ENCODE measurements around the gene NTRK1.
A peak's percentile ranks its signal among the peaks of the same experiment; 100 is the strongest.

The NTRK1 gene

DNA sequence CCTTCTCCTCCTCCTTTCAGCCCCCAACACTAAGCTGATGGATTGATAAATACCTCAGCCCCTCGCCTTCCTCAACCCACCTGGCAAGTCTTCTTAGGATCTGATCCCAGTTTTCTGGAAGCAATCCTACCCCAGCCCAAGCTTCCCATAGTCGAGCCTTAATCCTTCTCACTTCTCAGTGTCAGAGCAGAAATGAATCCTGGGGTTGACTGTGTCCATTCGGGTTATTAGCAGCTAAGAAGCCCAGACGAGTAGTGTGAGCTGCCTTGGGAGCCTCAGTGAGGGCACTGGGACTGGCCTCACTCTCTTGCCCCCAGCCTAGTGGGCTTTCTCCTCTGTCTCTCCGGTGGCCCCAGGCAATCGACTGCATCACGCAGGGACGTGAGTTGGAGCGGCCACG is 20.4 kb downstream of the NTRK1 start:
- DNase-seq (ENCODE audit: low read depth in 2 of 2), result no peak

DNA sequence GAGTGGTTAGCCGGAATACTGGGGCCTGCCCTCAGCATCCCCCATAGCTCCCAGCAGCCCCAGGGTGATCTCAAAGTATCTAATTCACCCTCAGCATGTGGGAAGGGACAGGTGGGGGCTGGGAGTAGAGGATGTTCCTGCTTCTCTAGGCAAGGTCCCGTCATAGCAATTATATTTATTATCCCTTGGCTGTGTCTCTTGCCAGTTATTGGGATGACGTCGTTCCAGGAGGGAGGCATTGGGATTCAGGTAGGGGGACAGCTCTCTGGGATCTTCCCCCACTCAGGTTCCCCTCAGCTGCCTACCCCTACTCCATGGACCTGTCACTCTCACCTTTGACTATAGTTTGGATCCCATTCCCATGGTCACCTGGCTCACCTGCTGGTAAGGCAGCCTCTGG is 21.0 kb downstream of the NTRK1 start:
- no peak for DNase-seq (ENCODE audit: low read depth in 2 of 2)

DNA sequence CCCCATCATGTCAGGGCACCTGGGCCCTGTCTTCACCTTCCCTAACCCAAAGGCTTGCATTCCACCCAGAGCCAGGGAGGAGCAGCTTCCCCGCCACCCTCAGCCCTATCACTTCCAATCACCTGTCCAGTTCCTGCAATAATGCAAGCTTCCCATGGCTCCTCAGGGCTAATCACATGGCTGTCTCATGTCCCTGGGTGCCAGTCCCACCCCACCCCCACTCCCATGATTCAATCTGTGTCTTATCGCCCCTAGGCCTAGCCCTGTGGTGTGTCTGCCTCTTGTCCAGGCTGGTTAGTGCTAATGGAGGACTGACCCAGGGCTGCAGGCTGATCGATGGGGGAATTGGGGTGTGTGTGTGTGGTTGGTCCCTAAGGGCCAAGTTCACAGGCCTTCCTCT is 21.9 kb downstream of the NTRK1 start:
- no peak for DNase-seq (ENCODE audit: low read depth in 2 of 2)

DNA sequence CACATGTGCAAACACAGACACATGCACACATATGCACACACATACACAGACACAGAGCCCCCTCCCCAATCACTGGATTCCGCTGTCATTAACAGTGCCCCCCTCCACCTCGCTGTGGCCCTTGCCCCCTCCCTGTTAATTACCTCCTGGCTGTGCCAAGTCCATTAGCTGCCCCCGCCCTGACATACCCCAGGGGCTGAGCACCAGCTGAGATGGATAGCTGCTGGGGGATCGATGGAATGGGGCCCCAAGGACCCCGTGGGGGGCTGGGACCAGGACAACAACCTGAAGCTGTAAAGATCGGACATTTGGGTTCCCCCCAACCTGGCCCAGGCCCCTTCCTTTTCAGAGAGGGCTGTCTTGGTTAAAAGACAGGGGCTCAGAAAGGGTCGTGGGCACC is 23.3 kb downstream of the NTRK1 start:
- no peak for DNase-seq (ENCODE audit: low read depth in 2 of 2)

DNA sequence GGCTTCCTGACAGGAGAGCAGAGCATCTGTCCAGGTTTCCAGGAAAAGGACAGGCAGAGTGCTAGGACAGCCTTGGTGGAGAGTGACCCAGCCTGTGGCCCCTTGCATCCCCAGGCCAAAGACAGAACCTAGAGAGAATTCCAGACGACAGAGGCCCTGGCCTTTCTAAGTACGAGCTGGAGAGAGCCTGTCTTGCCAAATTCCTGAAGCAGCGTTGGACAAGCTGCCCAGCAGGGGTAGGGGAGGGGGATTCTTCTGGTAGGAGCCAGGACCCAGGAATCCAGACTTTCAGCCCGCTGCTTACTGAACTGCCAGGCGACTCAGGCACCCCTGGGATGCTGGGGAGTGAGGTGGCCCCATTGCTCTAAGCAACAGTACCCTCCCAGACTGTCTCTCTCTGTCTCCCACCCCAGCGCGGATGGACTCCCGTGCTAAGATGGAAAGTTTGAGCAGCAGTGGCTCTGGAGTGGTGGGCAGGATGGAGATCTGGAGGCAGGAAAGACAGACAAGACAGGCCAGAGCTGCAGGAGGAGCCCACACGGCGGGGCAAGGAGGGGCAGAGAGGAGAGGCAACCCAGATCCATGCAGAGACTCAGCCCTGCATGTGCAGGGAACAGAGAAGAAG is 24.0 kb downstream of the NTRK1 start:
- no peak for DNase-seq (ENCODE audit: low read depth in 2 of 2)

DNA sequence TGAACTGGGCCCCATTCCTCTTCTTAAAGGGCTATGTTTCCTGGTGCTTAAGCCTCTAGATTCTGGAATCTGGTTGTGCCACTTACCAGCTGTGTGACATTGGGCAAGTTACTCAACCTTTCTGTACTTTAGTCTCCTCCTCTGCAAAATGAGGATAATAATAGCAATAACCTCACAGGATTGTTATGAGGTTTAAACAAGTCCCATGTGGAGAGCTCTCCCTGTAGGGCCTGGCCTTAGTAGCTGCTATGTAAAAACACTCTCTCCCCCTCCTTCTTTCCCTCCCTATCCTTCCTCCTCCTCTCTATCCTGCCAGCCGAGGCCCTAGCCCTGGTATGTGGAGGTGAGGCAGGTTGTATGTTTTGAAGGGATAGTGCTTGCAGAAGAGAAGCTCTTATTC is 24.6 kb downstream of the NTRK1 start:
- DNase-seq (ENCODE audit: low read depth in 2 of 2), result no peak

DNA sequence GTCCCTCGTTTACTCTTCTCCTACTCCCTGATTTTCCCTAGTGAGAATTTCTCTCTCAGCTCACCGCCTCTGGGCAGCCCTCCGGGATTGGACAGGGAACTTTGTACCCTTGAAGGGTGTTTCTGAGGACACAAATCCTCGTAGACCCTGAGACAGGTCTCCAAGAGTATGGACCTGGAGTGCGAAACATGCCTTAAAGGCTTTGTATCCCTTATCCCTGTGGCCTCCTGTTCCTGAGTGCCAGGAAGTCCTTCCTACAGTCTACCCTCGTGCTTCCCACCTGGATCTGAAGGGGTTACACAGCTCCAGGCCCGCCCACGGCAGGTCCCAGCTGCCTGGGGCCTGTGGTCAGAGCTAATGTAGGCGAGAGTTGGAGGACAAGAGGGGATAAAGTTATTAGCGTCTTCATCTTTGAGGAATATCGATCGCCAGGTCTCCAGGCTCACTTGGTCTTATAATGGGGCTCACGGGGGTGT is 25.3 kb downstream of the NTRK1 start:
- DNase-seq (ENCODE audit: low read depth in 2 of 2), result no peak

DNA sequence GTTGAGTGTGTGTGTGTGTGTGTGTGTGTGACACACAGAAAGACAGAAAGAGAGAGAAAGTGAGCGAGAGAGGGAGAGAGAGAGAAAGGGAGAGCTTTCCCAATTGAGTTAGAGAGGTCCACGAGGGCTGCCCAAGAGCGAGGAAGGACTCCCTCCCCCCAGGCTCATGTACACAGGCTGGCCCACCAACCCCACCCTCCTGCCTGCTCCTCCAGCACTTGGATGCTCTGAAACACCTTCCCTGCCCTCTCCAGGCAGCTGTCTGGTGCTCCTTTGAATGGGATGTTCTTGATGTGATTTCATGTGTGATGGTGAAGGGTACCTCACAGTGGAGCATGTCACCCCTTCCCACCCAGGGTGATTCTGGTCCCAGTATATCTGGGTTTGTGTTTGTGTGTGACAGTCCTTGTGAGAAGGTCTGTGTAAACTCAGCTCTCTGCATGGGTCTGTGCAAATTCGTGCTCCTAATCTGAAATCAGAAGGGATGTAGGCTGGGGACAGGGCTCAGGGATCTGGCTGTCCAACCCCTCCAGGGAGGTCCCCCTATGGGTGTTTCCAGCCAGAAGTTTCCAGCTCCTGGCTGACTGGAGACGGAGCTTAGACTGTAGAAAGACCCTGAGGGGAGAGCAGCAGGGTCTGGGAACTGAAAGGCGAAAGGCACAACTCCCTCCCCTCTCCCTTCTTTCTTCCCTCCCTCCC is 26.1 kb downstream of the NTRK1 start:
- no peak for DNase-seq (ENCODE audit: low read depth in 2 of 2)

DNA sequence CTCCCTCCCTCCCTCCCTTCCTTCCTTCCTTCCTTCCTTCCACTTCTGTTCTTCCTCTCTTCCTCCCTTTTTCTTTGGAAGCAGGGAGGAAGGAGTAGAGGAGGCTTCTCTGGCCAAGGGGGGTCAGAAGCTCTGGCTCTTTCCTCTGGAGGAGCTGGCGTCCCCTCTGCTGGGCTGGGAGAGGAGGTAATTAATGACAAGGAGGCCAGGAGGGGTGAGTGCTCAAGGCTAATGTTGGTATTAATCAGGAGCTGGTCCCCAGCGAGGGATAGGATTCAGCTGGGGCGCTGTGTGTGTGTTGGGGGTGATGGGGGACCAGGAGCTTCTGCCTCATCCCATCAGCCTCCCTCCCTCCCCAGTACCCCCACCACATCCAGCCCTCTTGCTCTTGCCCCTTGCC is 26.7 kb downstream of the NTRK1 start:
- DNase-seq (ENCODE audit: low read depth in 2 of 2), result no peak

DNA sequence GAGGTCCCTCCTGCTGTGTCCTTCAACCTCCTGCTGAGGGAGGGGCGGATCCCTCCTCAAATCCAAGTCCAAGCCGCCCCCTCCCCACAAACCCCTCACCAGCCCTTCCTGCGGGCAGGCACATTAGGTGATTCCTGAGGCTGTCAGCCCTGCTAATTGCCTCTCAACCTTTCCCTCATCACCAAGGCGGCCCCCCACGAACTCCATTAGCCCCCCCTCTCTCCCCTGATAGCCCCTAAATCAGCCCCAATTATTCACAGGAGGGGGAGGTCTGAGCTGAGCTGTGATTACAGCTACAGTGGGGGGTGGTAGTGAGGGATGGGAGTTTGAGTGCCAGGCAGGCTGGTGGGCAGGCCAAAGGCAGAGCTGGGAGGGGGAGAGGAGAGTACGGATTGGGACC is 27.1 kb downstream of the NTRK1 start:
- DNase-seq (ENCODE audit: low read depth in 2 of 2), result no peak

DNA sequence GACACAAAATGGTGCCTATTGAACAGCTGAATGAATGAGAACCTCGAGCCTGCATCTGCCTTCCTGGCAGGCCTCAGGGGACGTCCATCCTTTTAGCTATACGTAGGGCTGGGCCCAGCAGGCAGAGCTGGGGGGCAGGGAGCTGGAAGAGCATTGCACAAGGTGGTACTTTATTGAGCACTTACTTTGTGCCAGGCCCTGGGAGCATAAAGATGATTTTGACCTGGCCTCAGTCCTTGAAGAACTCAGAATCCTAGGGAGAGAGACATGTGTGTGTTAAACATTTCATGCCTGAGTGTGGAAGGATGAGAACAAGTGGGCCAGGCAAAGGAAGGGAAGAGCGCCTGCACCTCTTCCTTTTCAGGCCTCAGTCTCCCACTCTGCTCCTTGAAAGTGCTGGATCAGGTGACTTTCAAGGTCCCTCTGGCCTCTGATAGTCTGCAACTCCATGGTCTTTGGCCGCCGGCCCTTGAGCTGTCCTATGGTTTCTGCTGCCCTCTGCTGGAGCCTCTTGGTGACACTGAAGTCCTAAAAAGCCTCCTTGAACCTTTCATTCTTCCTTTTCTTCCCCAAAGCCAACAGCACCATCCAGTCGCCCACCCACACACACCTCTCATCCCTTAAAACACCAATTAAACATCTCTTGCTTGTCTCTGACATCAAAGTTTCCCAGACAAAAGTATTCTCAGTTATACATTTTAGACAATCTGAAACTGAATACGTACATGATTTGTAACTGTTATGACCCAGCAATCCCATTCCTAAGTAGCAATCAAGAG is 29.3 kb downstream of the NTRK1 start:
- DNase-seq (ENCODE audit: low read depth in 2 of 2), result peak; percentile 43 to 45

DNA sequence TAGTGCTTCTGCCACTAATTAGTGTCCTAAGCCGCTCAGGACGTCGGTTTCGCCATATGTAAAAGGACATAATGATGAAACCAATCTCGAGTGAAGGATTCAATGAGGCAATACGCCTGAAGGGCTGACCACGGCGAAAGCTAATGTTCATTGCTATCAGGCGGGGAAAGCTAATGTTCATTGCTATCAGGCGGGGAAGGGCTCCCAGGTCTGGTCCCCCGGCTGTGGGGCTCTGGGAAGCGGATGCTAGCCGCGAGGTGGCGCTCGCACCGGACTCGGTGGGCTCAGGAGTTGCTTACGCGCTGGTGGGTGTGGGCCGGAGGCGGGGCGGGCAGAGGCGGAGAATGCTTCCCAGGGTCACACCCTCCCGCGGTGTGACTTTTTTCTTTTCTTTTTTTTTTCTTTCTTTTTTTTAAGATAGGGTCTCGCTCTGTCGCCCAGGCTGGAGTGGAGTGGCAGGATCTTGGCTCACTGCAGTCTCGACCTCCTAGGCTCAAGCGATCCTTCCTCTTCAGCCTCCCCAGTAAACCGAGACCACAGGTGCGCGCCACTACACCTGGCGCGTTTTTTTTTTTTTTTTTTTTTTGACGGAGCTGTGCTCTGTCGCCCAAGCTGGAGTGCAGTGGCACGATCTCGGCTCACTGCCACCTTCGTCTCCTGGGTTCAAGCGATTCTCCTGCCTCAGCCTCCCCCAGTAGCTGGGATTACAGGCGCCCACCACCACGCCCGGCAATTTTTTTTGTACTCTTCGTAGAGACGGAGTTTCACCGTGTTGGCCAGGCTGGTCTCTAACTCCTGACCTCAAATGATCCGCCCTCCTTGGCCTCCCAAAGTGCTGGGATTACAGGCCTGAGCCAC is 31.8 kb downstream of the NTRK1 start:
- peak; percentile 80 to 87 for DNase-seq (ENCODE audit: low read depth in 2 of 2)

DNA sequence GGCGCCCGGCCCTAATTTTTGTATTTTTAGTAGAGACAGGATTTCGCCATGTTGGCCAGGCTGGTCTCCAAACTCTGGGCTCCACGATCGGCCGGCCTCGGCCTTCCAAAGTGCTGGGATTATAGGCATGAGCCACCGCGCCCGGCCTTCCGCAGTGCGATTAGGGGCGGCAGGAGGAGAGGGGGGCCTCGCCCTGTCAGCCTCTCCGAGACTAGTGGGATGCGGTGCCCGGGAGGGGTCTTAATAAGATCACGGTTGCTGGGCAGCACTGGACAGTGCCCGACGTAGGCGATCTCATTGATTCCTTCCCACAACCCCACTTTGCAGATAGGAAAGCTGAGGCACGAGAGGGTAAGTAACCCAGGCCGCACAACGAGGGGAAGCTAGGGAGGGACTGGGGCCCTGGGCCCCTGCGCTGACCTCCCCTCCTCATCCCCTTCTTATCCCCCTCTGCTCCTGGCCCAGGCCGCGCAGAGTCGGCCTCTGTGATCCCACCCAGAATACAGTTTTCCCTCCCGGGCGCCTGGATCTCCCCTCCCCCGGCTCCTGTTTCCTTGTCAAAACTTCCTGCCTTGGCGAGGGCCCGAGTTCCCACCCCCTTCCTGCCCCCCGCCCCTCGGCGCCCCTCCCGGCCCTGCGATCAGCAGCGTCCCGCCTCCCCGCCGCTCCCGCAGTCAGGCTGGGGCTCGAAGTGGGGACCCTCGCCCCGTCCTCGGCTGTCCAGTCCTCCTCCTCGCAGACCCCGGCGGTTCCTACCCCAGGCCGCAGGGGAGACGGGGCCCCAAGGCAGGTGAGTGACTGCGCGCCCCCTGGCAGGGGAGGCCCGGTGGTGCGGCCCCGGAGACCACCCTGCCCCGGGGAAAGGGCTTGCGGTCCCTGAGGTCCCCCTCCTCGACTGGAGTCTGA is 32.6 kb downstream of the NTRK1 start, which contains the start of gene PEAR1:
TSS of gene PEAR1 (plus strand) at position 671 of the 906 bp plus-strand sequence. CDS start 10,209 bp downstream, outside the sequence.
- DNase-seq (ENCODE audit: low read depth in 2 of 2), result no peak

DNA sequence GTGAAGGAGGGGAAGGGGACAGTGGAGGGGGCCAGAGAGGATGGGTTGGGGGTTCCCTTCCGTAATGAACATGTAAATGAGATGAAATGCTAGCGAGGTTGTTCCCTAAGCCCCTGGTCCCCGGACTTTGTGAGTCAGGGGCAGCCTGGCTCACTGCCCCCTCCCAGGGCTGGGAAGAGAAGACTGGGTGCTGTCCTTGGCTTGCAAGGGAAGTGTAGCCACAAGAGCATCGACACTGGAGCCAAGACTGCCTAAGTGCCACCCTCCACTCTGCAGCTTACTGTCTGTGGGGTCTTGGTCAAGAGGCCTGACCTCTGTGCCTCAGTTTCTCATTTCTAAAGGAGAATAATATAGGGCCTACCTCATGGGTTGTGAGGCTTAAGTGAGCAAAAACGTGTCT is 33.3 kb downstream of the NTRK1 start:
- no peak for DNase-seq (ENCODE audit: low read depth in 2 of 2)

DNA sequence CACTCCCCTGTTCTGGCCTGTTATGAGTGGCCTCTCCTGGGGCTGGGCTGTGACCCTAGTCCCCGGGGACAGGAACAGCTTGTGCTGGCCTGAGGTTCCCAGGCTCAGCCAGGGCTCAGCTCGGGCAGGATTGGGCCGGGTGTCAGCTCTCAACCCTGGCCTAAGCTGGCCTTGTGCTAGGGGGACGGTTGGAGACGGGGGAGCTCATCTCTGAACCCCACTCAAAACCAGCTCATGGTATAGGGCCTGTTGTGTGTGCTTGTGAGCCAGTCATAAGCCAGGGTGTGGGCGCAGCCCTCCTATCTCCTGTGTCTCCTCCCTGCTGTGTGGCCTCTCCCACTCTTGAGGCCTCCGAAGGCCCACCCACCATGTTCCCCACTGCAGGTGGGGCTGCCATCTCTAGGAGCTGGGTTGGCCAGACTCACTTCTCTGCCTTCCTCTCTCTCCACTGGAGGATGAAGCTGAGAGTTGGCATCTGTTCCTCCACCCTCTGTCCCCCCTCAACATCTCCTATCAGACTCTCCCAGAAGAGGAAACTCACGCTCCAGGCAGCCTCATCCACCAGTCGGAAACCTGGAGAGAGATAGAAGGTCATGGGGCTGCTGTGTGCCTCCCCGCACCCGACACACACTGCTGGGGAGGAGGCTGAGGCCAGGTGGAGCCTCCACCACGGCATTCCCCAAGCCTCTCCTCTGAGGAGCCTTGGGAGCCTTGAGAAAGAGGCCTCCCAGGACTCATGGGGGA is 34.2 kb downstream of the NTRK1 start:
- no peak for DNase-seq (ENCODE audit: low read depth in 2 of 2)

DNA sequence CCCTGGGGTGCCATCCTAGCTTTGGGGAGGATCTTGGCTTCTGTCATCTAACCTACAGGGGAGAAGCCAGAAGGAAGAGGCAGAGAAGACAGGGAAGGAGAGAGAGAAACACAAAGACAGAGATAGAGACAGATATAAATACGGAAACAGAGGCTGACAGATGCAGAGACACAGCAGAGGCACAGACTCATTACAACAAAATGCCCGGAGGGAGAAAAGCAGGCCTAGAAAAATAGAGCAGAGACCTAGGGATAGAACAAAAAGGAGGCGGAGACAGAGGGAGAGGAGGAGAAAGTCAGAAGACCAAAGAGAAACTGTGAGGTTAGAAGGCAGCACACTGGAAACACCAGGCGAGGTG is 34.8 kb downstream of the NTRK1 start:
- no peak for DNase-seq (ENCODE audit: low read depth in 2 of 2)

DNA sequence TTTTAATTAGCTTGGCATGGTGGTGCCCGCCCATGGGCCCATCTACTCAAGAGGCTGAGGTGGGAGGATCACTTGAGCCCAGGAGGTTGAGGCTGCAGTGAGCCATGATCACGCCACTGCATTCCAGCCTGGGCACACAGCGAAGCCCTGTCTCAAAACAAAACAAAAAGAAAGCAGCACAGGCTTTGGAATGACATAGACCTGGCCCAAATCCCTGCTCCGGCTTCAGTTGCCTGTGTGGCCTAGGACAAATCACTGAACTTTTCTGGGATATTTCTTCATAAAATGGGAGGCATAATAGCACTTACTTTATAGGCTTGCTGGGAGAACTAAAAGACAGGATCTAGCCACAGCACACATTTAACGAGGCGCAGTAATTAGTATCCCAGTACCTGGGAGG is 35.3 kb downstream of the NTRK1 start:
- DNase-seq (ENCODE audit: low read depth in 2 of 2), result no peak

DNA sequence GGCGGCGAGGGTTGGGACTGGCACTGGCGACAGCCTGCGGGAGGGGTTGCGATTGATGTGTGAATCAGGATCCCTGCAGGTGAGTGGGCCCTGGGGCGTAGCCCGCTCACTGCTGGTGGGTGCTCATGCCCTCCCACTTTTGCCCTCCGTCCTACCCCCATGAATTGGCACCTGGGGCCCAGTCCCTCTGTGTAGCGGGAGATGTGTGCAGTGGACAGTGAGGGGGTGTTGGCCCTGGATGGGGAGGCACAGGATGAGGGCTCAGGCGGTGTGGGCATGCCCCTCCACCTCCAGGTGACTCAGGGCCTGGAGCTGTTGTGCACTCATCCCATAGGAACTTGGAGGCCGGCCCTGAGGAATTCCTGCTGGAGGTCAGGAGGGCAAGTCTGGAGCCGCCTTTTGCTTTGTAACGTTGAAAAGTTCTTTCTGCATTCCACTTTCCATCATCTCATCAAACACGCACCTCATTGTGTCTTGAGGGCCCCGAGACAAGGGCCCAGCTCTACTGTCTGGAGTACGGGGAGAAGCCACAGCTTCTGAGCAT is 35.9 kb downstream of the NTRK1 start:
- DNase-seq (ENCODE audit: low read depth in 2 of 2), result no peak

DNA sequence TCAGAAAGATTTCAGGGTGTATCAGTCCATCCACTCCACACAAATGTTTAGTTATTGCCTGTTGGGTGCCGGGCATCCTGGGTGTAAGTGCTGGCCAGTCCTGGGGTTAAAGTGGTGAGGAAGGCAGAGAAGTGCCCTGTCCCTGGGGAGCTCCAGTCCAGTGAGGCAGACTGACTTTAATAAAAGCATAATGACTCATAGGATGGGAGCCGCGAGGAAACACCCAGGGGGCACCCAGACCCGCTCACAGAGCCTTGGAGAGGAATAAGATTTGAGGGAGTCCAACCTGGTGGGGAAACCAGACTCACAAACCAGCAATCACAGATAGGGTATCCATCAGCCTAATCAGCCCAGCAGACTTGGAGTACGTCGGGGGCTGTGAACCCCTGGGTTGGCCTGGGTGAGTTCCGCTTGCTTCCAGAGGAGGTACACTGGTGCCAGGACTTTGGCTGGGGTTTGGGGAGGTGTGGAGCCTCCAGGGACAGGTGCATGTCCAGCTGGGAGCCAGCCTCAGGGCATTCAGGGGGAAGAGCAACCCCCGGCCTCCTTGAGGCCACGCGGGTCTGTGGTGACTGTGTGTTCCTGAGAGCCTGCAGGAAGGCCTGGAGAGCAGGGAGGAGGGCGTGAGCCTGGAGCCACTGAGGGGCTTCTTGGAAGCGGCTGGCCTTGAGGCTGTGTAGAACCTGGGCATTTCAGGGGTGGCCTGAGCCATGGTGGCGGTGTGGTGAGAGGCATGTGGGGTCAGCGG is 36.6 kb downstream of the NTRK1 start:
- no peak for DNase-seq (ENCODE audit: low read depth in 2 of 2)

Measured in stimulated activated CD4-positive, alpha-beta T cell treated with anti-CD3 and anti-CD28 coated beads, Interleukin-1b, Interleukin-23, amount 100 ng/mL, for 4 hours (primary cell).